Breast epithelium (tissue), 4 donors: Measurements from ENCODE around the gene ANKS1A. TPM values are rescaled to one million over a fixed set of nuclear protein-coding genes. Genes with fewer than 3 reads are reported as not detected.
A peak's percentile ranks its signal among the peaks of the same experiment; 100 is the strongest.
"Not testable (repeated sequence)": the region's sequence is repeated elsewhere in the genome, so short reads cannot be mapped to it uniquely, and the experiment has no call there.

Experiments used
- DNase-seq, 2 donors: peaks; one replicate each; pipeline ENCODE4 v3.0.0-alpha.2; 2019; ENCODE audit warnings: low spot score in 2 of 2
- H3K27ac ChIP-seq, 2 donors: fragments of 200-600 bp; sonication (generic) in 1 of 2; one replicate each; pipeline ENCODE4 v1.5.1; 2016 to 2019; ENCODE audit warnings: mild to moderate bottlenecking in 1 of 2
- H3K27me3 ChIP-seq, 2 donors: fragments of 200-600 bp; sonication (generic) in 1 of 2; one replicate each; pipeline versions ENCODE4 v1.5.1 to v1.6.0; 2017 to 2019; ENCODE audit warnings: control low read depth in 1 of 2, mild to moderate bottlenecking in 1 of 2
- H3K36me3 ChIP-seq: fragments of 200-600 bp; one replicate; pipeline ENCODE4 v1.5.1; 2019
- H3K4me1 ChIP-seq, 2 donors: fragments of 200-600 bp; sonication (generic); one replicate each; pipeline ENCODE4 v1.5.1; 2016 to 2019; ENCODE audit warnings: control low read depth in 1 of 2
- H3K4me3 ChIP-seq, 3 donors: fragments of 200-600 bp; sonication (generic); 1 replicate in 2 of 3; 2 replicates in 1 of 3; pipeline ENCODE4 v1.5.1; 2016 to 2019; ENCODE audit warnings: mild to moderate bottlenecking in 3 of 3, moderate library complexity in 2 of 3
- H3K9me3 ChIP-seq, 2 donors: fragments of 200-600 bp; sonication (generic) in 1 of 2; one replicate each; pipeline ENCODE4 v1.5.1; 2016 to 2019; ENCODE audit warnings: control low read depth in 1 of 2
- CTCF ChIP-seq, 3 donors: fragments of 450-650 bp; IDR thresholded peaks; one replicate each; pipeline ENCODE4 v1.5.1; 2016 to 2017; ENCODE audit warnings: antibody characterized with exemption in 3 of 3, mild to moderate bottlenecking in 3 of 3, moderate library complexity in 3 of 3
- POLR2A ChIP-seq: fragments of 450-650 bp; IDR thresholded peaks from one replicate; pipeline ENCODE4 v1.6.1; 2016; ENCODE audit warnings: antibody characterized with exemption, mild to moderate bottlenecking, moderate library complexity
- POLR2AphosphoS5 ChIP-seq, 3 donors: sonication (generic); formaldehyde crosslinking; IDR thresholded peaks; one replicate each; pipeline ENCODE4 v1.6.1; 2017; ENCODE audit warnings: antibody characterized with exemption in 3 of 3
- intact Hi-C: fragments of 100-400 bp; cut with DNase I; formaldehyde crosslinking; loops from one replicate; pipeline ENCODE4 v1.15.1; 2023; ENCODE audit warnings: low total_unique reads
- total RNA-seq, 3 donors: library from RNA; depleted of rRNA; stranded (reverse); fragments of >200 nt; gene quantifications; one replicate each; pipeline ENCODE4 v1.1.0, GENCODE V29; 2016

The ANKS1A gene
- total RNA-seq, 3 donors from 2014 or later, result 18.2 to 26.5 (median 23.4) TPM

GRCh38 chr6:34928220-34928619 lies 39.2 kb downstream of the ANKS1A start:
- intact Hi-C loops, result no loop called here
- DNase-seq, result no peak
- no peak for TF ChIP-seq POLR2A
- no peak for TF ChIP-seq CTCF (IDR thresholded peaks at IDR 0.05)
- no peak for TF ChIP-seq POLR2AphosphoS5 (IDR thresholded peaks at IDR 0.05)
- no peaks in the 10 kb centered on the region for H3K27me3 ChIP-seq
- no peak overlapping the region for H3K4me3 ChIP-seq
- no peaks in the 10 kb centered on the region for H3K9me3 ChIP-seq
- no peaks in the 10 kb centered on the region for H3K4me1 ChIP-seq
- no peak overlapping the region for H3K27ac ChIP-seq
- no peaks in the 10 kb centered on the region for H3K36me3 ChIP-seq

- DNase-seq, result no peak
- no peak overlapping the region for H3K27ac ChIP-seq
- TF ChIP-seq POLR2A, result no peak
- no peak for TF ChIP-seq POLR2AphosphoS5 (IDR thresholded peaks at IDR 0.05)
- TF ChIP-seq CTCF (IDR thresholded peaks at IDR 0.05), result no peak
- intact Hi-C loops, result no loop called here
- no peaks in the 10 kb centered on the region for H3K9me3 ChIP-seq
- H3K4me1 ChIP-seq, result no peaks in the 10 kb centered on the region
- H3K27me3 ChIP-seq, result no peaks in the 10 kb centered on the region
- no peak overlapping the region for H3K4me3 ChIP-seq
- H3K36me3 ChIP-seq, result no peaks in the 10 kb centered on the region
These were observed 39.6 kb downstream of the ANKS1A start for GRCh38 chr6:34928695-34929094.

GRCh38 chr6:34929241-34929978 lies 40.4 kb downstream of the ANKS1A start:
- DNase-seq, result no peak
- intact Hi-C loops, result no loop called here
- Histone ChIP-seq H3K27me3 (no peaks in the 10 kb centered on the region), H3K36me3 (no peaks in the 10 kb centered on the region), H3K4me3 (no peak overlapping the region), H3K4me1 (no peaks in the 10 kb centered on the region), H3K27ac (no peak overlapping the region), H3K9me3 (no peaks in the 10 kb centered on the region)
- TF ChIP-seq POLR2A (no peak), CTCF (IDR thresholded peaks at IDR 0.05) (no peak), POLR2AphosphoS5 (IDR thresholded peaks at IDR 0.05) (no peak)

- H3K4me3 ChIP-seq, result no peak overlapping the region
- no peaks in the 10 kb centered on the region for H3K27me3 ChIP-seq
- H3K27ac ChIP-seq, result no peak overlapping the region
- H3K36me3 ChIP-seq, result no peaks in the 10 kb centered on the region
- intact Hi-C loops, result no loop called here
- DNase-seq, result no peak
- H3K9me3 ChIP-seq, result no peaks in the 10 kb centered on the region
- no peak for TF ChIP-seq POLR2AphosphoS5 (IDR thresholded peaks at IDR 0.05)
- TF ChIP-seq POLR2A, result no peak
- H3K4me1 ChIP-seq, result no peaks in the 10 kb centered on the region
These were observed 41.2 kb downstream of the ANKS1A start for GRCh38 chr6:34930221-34930620.

- intact Hi-C loops, H3K9me3 ChIP-seq: not testable (repeated sequence)
These were observed 43.1 kb downstream of the ANKS1A start for GRCh38 chr6:34932202-34932601.

GRCh38 chr6:34934516-34934915 lies 45.5 kb downstream of the ANKS1A start:
- Histone ChIP-seq H3K4me1 (no peaks in the 10 kb centered on the region), H3K36me3 (no peaks in the 10 kb centered on the region), H3K27me3 (no peaks in the 10 kb centered on the region), H3K4me3 (no peak overlapping the region), H3K27ac (no peak overlapping the region), H3K9me3 (no peaks in the 10 kb centered on the region)
- intact Hi-C loops, result no loop called here
- TF ChIP-seq POLR2A (no peak), CTCF (IDR thresholded peaks at IDR 0.05) (no peak), POLR2AphosphoS5 (IDR thresholded peaks at IDR 0.05) (no peak)
- DNase-seq, result peak; percentile 70 to 72

More at GRCh38 chr6:34932202-34932601, 43.1 kb downstream of the ANKS1A start:
- not testable (repeated sequence) for H3K4me3 ChIP-seq, H3K27ac ChIP-seq, DNase-seq, H3K27me3 ChIP-seq, H3K36me3 ChIP-seq, H3K4me1 ChIP-seq
